H1 (cell line): ENCODE data around the gene RRP12. TPM values are rescaled to one million over a fixed set of nuclear protein-coding genes. Genes with fewer than 3 reads are reported as not detected.

ENCODE experiments used
- ASH2L ChIP-seq: fragments of 200-600, 300-600 bp; sonication (generic); IDR thresholded peaks from one replicate; pipeline ENCODE4 v1.7.1; 2017; ENCODE audit warnings: low read length
- BRCA1 ChIP-seq: IDR thresholded peaks from 2 replicates; pipeline ENCODE4 v1.6.1; 2012; ENCODE audit warnings: low read depth, low read length, improper control_type of control experiment
- CBX8 ChIP-seq: fragments of 300-800, 300-1000 bp; sonication (generic); IDR thresholded peaks from 2 replicates; pipeline ENCODE4 v1.7.1; 2016; ENCODE audit warnings: low read depth, low read length, borderline replicate concordance
- CEBPB ChIP-seq: IDR thresholded peaks from 2 replicates; pipeline ENCODE4 v1.6.1; 2012; ENCODE audit warnings: low read depth, low read length
- CREB1 ChIP-seq: IDR thresholded peaks from 2 replicates; pipeline ENCODE4 v1.6.1; 2012; ENCODE audit warnings: inconsistent platforms
- CTBP2 ChIP-seq: IDR thresholded peaks from 2 replicates; pipeline ENCODE4 v1.7.0; 2011; ENCODE audit warnings: borderline replicate concordance, mild to moderate bottlenecking, moderate library complexity, mixed read lengths, low read length; ENCODE audit not compliant: insufficient read depth, insufficient read length
- E2F6 ChIP-seq: IDR thresholded peaks from 2 replicates; pipeline ENCODE4 v1.6.1; 2012; ENCODE audit warnings: inconsistent platforms
- EGR1 ChIP-seq: IDR thresholded peaks from 2 replicates; pipeline ENCODE4 v1.6.1; 2011; ENCODE audit warnings: low read depth, low read length, borderline replicate concordance
- EP300 ChIP-seq, 2 experiments: IDR thresholded peaks; 1 replicate in 1 of 2; 2 replicates in 1 of 2; pipeline ENCODE4 v1.6.1; 2011 to 2012; ENCODE audit warnings: low read depth in 2 of 2, low read length in 2 of 2, mild to moderate bottlenecking in 2 of 2, borderline replicate concordance in 1 of 2, inconsistent platforms in 1 of 2, moderate library complexity in 1 of 2
- EZH2 ChIP-seq: fragments of 200-600 bp; sonication (generic); IDR thresholded peaks from 2 replicates; pipeline ENCODE4 v1.7.1; 2012; ENCODE audit warnings: low read depth, mild to moderate bottlenecking, moderate library complexity, low read length, inconsistent platforms; ENCODE audit not compliant: severe bottlenecking
- GABPA ChIP-seq: IDR thresholded peaks from 2 replicates; pipeline ENCODE4 v1.6.1; 2011; ENCODE audit warnings: mild to moderate bottlenecking, low read length, moderate library complexity, borderline replicate concordance; ENCODE audit not compliant: insufficient read depth
- HDAC6 ChIP-seq: IDR thresholded peaks from one replicate; pipeline ENCODE4 v1.7.1; 2012; ENCODE audit warnings: low read depth, mild to moderate bottlenecking, inconsistent platforms, low read length, moderate library complexity
- MAX ChIP-seq: IDR thresholded peaks from 2 replicates; pipeline ENCODE4 v1.6.1; 2012; ENCODE audit warnings: inconsistent platforms
- POLR2A ChIP-seq, 2 experiments: IDR thresholded peaks; 1 replicate in 1 of 2; 2 replicates in 1 of 2; pipeline ENCODE4 v1.6.1; 2011; ENCODE audit warnings: low read depth in 2 of 2, low read length in 2 of 2, mild to moderate bottlenecking in 2 of 2; ENCODE audit errors: control extremely low read depth in 1 of 2
- RAD21 ChIP-seq, 2 experiments: IDR thresholded peaks in 1 of 2; conservative IDR thresholded peaks in 1 of 2; 2 replicates each; pipeline ENCODE4 v1.6.1; 2011; ENCODE audit warnings: low read depth in 2 of 2, low read length in 2 of 2, improper control_type of control experiment in 1 of 2, inconsistent platforms in 1 of 2, mild to moderate bottlenecking in 1 of 2, moderate library complexity in 1 of 2
- RFX5 ChIP-seq: IDR thresholded peaks from 2 replicates; pipeline ENCODE4 v1.6.1; 2011; ENCODE audit warnings: low read depth, low read length, improper control_type of control experiment, borderline replicate concordance
- SAP30 ChIP-seq: fragments of 300-600 bp; sonication (generic); IDR thresholded peaks from 2 replicates; pipeline ENCODE4 v1.7.1; 2012; ENCODE audit warnings: low read length, moderate library complexity, mild to moderate bottlenecking, inconsistent platforms; ENCODE audit not compliant: insufficient read depth, insufficient replicate concordance
- TBP ChIP-seq: IDR thresholded peaks from 2 replicates; pipeline ENCODE4 v1.6.1; 2011; ENCODE audit warnings: low read depth, low read length, improper control_type of control experiment
- YY1 ChIP-seq: IDR thresholded peaks from 2 replicates; pipeline ENCODE4 v1.6.1; 2011; ENCODE audit warnings: low read depth, mild to moderate bottlenecking, low read length
- polyA plus RNA-seq, 7 experiments: library from polyadenylated mRNA; depleted of rRNA in 3 of 7; stranded (reverse) in 5 of 7; unstranded in 2 of 7; fragments of >200 nt in 5 of 7; fragments of 200-250 nt in 2 of 7; gene quantifications; 1 replicate in 5 of 7; 2 replicates in 1 of 7; 4 replicates in 1 of 7; pipeline versions ENCODE4 v1.2.1 to v1.2.3, GENCODE V29; 2011 to 2013; ENCODE audit warnings: missing spikeins in 2 of 7, mixed read lengths in 2 of 7
- total RNA-seq: library from RNA; stranded (reverse); fragmentation: NEBNext Ultra II Directional; extraction: Animal tissue kit (Norgen Biotek cat#: 25700); gene quantifications from 2 replicates; pipeline ENCODE4 v1.2.1, GENCODE V29; 2021
- TF ChIP-seq, protein P1 (sequence below), 3 experiments: IDR thresholded peaks; 1 replicate in 2 of 3; 2 replicates in 1 of 3; pipeline versions ENCODE4 v1.5.1 to v1.6.1; 2011; ENCODE audit warnings: low read length in 3 of 3, mild to moderate bottlenecking in 3 of 3, inconsistent platforms in 2 of 3, low read depth in 1 of 3, moderate library complexity in 1 of 3; ENCODE audit not compliant: insufficient read depth in 1 of 3; ENCODE audit errors: control extremely low read depth in 1 of 3

RRP12 gene
- total and polyA plus RNA-seq, 2 of the 8 experiments (the other 6 are each of a cell fraction or from before 2014, with no cell fraction given), result 21.0 to 65.8 TPM

GRCh38 chr10:97334370-97335175 lies 66.6 kb downstream of the RRP12 start, which contains the start of gene FRAT2 (continued):
- no peak for TF ChIP-seq CBX8
- TF ChIP-seq, protein P1, sequence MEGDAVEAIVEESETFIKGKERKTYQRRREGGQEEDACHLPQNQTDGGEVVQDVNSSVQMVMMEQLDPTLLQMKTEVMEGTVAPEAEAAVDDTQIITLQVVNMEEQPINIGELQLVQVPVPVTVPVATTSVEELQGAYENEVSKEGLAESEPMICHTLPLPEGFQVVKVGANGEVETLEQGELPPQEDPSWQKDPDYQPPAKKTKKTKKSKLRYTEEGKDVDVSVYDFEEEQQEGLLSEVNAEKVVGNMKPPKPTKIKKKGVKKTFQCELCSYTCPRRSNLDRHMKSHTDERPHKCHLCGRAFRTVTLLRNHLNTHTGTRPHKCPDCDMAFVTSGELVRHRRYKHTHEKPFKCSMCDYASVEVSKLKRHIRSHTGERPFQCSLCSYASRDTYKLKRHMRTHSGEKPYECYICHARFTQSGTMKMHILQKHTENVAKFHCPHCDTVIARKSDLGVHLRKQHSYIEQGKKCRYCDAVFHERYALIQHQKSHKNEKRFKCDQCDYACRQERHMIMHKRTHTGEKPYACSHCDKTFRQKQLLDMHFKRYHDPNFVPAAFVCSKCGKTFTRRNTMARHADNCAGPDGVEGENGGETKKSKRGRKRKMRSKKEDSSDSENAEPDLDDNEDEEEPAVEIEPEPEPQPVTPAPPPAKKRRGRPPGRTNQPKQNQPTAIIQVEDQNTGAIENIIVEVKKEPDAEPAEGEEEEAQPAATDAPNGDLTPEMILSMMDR (IDR thresholded peaks at IDR 0.05; ENCODE audit: control extremely low read depth in 1 of 3, insufficient read depth in 1 of 3, low read depth in 1 of 3, low read length in 3 of 3), result no peak
- TF ChIP-seq YY1, result no peak
- TF ChIP-seq MAX, result peak; percentile 88
- TF ChIP-seq SAP30, result no peak
- no peak for TF ChIP-seq ASH2L
- TF ChIP-seq EP300 (IDR thresholded peaks at IDR 0.05; ENCODE audit: borderline replicate concordance in 1 of 2, low read depth in 2 of 2, low read length in 2 of 2), result peak in 1 of 2 experiments; percentile 93; a peak in 2 of 3 replicates
- no peak for TF ChIP-seq HDAC6
- no peak for TF ChIP-seq EGR1
- no peak for TF ChIP-seq RFX5
- peak; percentile 89 for TF ChIP-seq CREB1
- no peak for TF ChIP-seq CTBP2
- TF ChIP-seq CEBPB, result no peak
- TF ChIP-seq E2F6, result peak; percentile 72; the same call in 1 of the 2 replicates
- no peak for TF ChIP-seq RAD21 (IDR thresholded peaks at IDR 0.05 in 1 of 2, conservative IDR thresholded peaks at IDR 0.05 in 1 of 2; ENCODE audit: low read depth in 2 of 2, low read length in 2 of 2)
- peak; percentile 69 to 84 for TF ChIP-seq POLR2A (IDR thresholded peaks at IDR 0.05; ENCODE audit: control extremely low read depth in 1 of 2, low read depth in 2 of 2, low read length in 2 of 2)
- TF ChIP-seq EZH2, result no peak
- no peak; the same call in 1 of the 2 replicates for TF ChIP-seq GABPA
- no peak for TF ChIP-seq BRCA1
- TF ChIP-seq TBP, result peak; percentile 78
